ENCODE measurements around the gene FYCO1.

Gene FYCO1

GRCh38 chr3:45940004-45940780, 55.4 kb downstream of the FYCO1 start:
- DNase-seq: no peak

- no peak for DNase-seq
These were observed 56.3 kb downstream of the FYCO1 start for GRCh38 chr3:45939341-45939771.

GRCh38 chr3:45938864-45939263, 56.8 kb downstream of the FYCO1 start:
- peak; percentile 85 for DNase-seq

- no peak for DNase-seq
These were observed 57.6 kb downstream of the FYCO1 start for GRCh38 chr3:45938043-45938435.

GRCh38 chr3:45937206-45938042, 58.2 kb downstream of the FYCO1 start:
- DNase-seq: no peak

GRCh38 chr3:45936261-45936660, 59.4 kb downstream of the FYCO1 start:
- DNase-seq: no peak

GRCh38 chr3:45933591-45933990, 62.0 kb downstream of the FYCO1 start:
- no peak for DNase-seq

- no peak for DNase-seq
These were observed 63.5 kb downstream of the FYCO1 start for GRCh38 chr3:45932112-45932511.

GRCh38 chr3:45931496-45931895, 64.1 kb downstream of the FYCO1 start:
- DNase-seq: no peak

- peak; percentile 66 for DNase-seq
These were observed 66.5 kb downstream of the FYCO1 start for GRCh38 chr3:45929042-45929679.

- no peak for DNase-seq
These were observed 67.7 kb downstream of the FYCO1 start for GRCh38 chr3:45927881-45928280.

- no peak for DNase-seq
These were observed 71.9 kb downstream of the FYCO1 start for GRCh38 chr3:45923755-45924154.

GRCh38 chr3:45922950-45923590, 72.6 kb downstream of the FYCO1 start:
- DNase-seq: no peak

- DNase-seq: no peak
These were observed 73.6 kb downstream of the FYCO1 start for GRCh38 chr3:45922039-45922326.

GRCh38 chr3:45921158-45922038, 74.2 kb downstream of the FYCO1 start:
- no peak for DNase-seq

GRCh38 chr3:45917146-45917898, 78.3 kb downstream of the FYCO1 start:
- no peak for DNase-seq

GRCh38 chr3:45915518-45916231, 79.9 kb downstream of the FYCO1 start:
- DNase-seq: peak; percentile 69

GRCh38 chr3:45915059-45915439, 80.6 kb downstream of the FYCO1 start:
- no peak for DNase-seq

GRCh38 chr3:45914362-45915058, 81.1 kb downstream of the FYCO1 start:
- no peak for DNase-seq

- no peak for DNase-seq
These were observed 83.2 kb downstream of the FYCO1 start for GRCh38 chr3:45912435-45912834.

Measured in CD4-positive, alpha-beta T cell treated with Interleukin-12 subunit alpha and Interleukin-12 subunit beta, for 1 hour (primary cell).